Measurements from ENCODE around the gene CDK19. TPM values are rescaled to one million over a fixed set of nuclear protein-coding genes. Genes with fewer than 3 reads are reported as not detected.

CDK19 gene
- total and polyA plus RNA-seq, 2 of the 4 experiments (the other 2 are of a cell fraction) = 6.0 to 6.8 TPM

DNA sequence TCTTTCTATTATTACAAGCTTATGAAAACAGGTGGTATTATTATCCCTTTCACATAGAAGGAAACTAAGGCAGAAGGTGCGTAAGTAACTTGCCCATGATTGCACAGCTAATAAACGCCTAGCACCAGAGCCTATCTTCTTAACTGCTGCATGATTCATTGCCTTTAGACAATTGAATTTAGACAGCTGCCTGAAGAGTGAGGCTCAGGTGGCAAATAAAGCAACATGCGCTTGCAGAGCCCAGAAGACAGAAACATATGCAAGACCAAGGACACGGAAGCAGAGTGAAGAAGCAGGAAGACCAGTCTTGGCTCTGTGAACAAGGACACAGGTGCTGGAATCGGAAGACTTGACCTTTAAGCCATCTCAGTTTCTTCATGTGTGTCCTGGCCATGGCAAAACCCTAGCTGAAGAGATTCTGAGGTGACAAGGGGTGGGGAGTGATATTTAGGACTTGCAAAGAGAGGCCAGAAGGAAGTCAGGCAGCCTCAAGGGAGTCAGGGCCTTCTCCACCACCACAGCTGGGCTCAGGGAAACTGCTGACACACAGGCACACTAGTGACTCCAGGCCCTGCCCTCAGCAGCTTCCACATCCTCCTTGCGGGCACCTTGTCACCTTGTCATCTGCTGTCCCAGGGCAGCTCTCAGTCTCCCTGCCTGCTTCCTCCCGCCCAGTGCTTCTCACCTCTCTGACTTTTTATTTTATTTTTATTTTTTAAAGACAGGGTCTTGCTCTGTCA lies 247.1 kb downstream of the CDK19 start:
- ChIA-PET POLR2A (ENCODE audit: unreplicated experiment) (interaction anchor here (0.6 kb wide), 1 partner anchor 39 kb away, joined by 3 read pairs; no protein-coding TSS in a partner anchor), CTCF (no interaction called here)
- H2BK15ac ChIP-seq (ENCODE audit: low read depth, low read length) = no peak overlapping the region
- H3K18ac ChIP-seq (ENCODE audit: low read depth, low read length) = no peak overlapping the region
- no peak overlapping the region for H2AK9ac ChIP-seq (replicated peaks; ENCODE audit: low read depth, low read length, poor library complexity)
- H3K36me3 ChIP-seq (ENCODE audit: control insufficient read depth, insufficient read depth, low read length) = no peaks in the 10 kb centered on the region
- H4K20me1 ChIP-seq (ENCODE audit: insufficient read depth, low read length) = no peaks in the 10 kb centered on the region
- no peak overlapping the region for H4K91ac ChIP-seq (ENCODE audit: insufficient read depth, low read depth, low read length)
- H2AFZ ChIP-seq (replicated peaks; ENCODE audit: low read length, poor library complexity) = no peak overlapping the region
- DNase-seq = no peak
- H3K4ac ChIP-seq (ENCODE audit: low read depth, low read length) = no peak overlapping the region
- 100% methylated on average over 1 of the region's 7 CpGs; no CpG with 5 or more reads in 1 of the 2 experiments for WGBS, 2 experiments (ENCODE audit: extremely low coverage in 2 of 2, insufficient read length in 1 of 2)
- H4K5ac ChIP-seq (ENCODE audit: low read depth, low read length) = no peak overlapping the region
- no peaks in the 10 kb centered on the region; the same call in 1 of the 2 replicates for H3K9me1 ChIP-seq (ENCODE audit: insufficient read depth, low read length)
- peaks cover 6% of the 10 kb centered on the region; the same call in 1 of the 2 replicates for H3K4me1 ChIP-seq (ENCODE audit: control insufficient read depth, insufficient read depth, low read length)
- intact Hi-C loops (cut with micrococcal nuclease) = no loop called here
- no peak overlapping the region for H2BK5ac ChIP-seq (ENCODE audit: low read depth, low read length, poor library complexity, severe bottlenecking)
- H3K79me1 ChIP-seq (ENCODE audit: low read depth in 1 of 2, low read length in 2 of 2) = no peaks in the 10 kb centered on the region
- no peak overlapping the region for H3K23ac ChIP-seq (ENCODE audit: low read depth, low read length)
- H3K27ac ChIP-seq (ENCODE audit: insufficient read depth, low read length) = no peak overlapping the region
- no peaks in the 10 kb centered on the region for H3K27me3 ChIP-seq (ENCODE audit: control insufficient read depth, insufficient read depth, low read length)
- in situ Hi-C loops (cut with MboI; ENCODE audit: low sequenced_read_pairs) = no loop called here
- no peaks in the 10 kb centered on the region for H3K9me3 ChIP-seq (ENCODE audit: control insufficient read depth, insufficient read depth, low read length)
- H3K9ac ChIP-seq (ENCODE audit: low read depth, low read length) = no peak overlapping the region
- H3K4me2 ChIP-seq (ENCODE audit: low read depth, low read length) = no peak overlapping the region
- no peak for ATAC-seq (ENCODE audit: low read depth)
- H2AK5ac ChIP-seq (ENCODE audit: low read depth, low read length) = no peak overlapping the region
- no peak overlapping the region for H3K14ac ChIP-seq (replicated peaks; ENCODE audit: low read depth, low read length)
- no peak overlapping the region for H2BK120ac ChIP-seq (ENCODE audit: low read depth, low read length)
- no peak overlapping the region for H3K56ac ChIP-seq (ENCODE audit: extremely low read depth, insufficient read depth, low read length)
- H4K8ac ChIP-seq (ENCODE audit: low read depth in 2 of 2, low read length in 2 of 2) = no peak overlapping the region
- BruUV-seq (replicated peaks) = no TSS peak
- H2BK20ac ChIP-seq (ENCODE audit: low read depth, low read length) = no peak overlapping the region
- dilution Hi-C loops (cut with HindIII; ENCODE audit: low sequenced_read_pairs, unreplicated experiment) = no loop called here
- H3K4me3 ChIP-seq (ENCODE audit: insufficient read depth, low read depth, low read length) = no peak overlapping the region
- TF ChIP-seq SMC3 (IDR thresholded peaks at IDR 0.05; ENCODE audit: low read depth, low read length) (no peak), RCOR1 (IDR thresholded peaks at IDR 0.05; ENCODE audit: insufficient replicate concordance, low read length) (no peak), POLR2A (IDR thresholded peaks at IDR 0.05; ENCODE audit: low read depth, low read length) (no peak), BHLHE40 (IDR thresholded peaks at IDR 0.05; ENCODE audit: low read depth, low read length) (no peak), CHD1 (IDR thresholded peaks at IDR 0.05; ENCODE audit: low read depth, low read length) (no peak), FOS (IDR thresholded peaks at IDR 0.05; ENCODE audit: low read depth, low read length) (no peak), MAFK (IDR thresholded peaks at IDR 0.05; ENCODE audit: low read depth, low read length) (no peak), MXI1 (IDR thresholded peaks at IDR 0.05; ENCODE audit: borderline replicate concordance, low read depth, low read length) (no peak), RAD21 (IDR thresholded peaks at IDR 0.05; ENCODE audit: low read length) (no peak), CEBPB (IDR thresholded peaks at IDR 0.05; ENCODE audit: low read depth, low read length) (no peak), MAZ (IDR thresholded peaks at IDR 0.05; ENCODE audit: borderline replicate concordance, low read depth, low read length) (no peak), RFX5 (IDR thresholded peaks at IDR 0.05; ENCODE audit: low read depth, low read length) (no peak), NFE2L2 (IDR thresholded peaks at IDR 0.05; ENCODE audit: low read depth, low read length) (no peak)
- TF ChIP-seq, protein P1, sequence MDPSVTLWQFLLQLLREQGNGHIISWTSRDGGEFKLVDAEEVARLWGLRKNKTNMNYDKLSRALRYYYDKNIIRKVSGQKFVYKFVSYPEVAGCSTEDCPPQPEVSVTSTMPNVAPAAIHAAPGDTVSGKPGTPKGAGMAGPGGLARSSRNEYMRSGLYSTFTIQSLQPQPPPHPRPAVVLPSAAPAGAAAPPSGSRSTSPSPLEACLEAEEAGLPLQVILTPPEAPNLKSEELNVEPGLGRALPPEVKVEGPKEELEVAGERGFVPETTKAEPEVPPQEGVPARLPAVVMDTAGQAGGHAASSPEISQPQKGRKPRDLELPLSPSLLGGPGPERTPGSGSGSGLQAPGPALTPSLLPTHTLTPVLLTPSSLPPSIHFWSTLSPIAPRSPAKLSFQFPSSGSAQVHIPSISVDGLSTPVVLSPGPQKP (IDR thresholded peaks at IDR 0.05; ENCODE audit: borderline replicate concordance, low read depth, low read length) = no peak
- TF ChIP-seq, protein P2, sequence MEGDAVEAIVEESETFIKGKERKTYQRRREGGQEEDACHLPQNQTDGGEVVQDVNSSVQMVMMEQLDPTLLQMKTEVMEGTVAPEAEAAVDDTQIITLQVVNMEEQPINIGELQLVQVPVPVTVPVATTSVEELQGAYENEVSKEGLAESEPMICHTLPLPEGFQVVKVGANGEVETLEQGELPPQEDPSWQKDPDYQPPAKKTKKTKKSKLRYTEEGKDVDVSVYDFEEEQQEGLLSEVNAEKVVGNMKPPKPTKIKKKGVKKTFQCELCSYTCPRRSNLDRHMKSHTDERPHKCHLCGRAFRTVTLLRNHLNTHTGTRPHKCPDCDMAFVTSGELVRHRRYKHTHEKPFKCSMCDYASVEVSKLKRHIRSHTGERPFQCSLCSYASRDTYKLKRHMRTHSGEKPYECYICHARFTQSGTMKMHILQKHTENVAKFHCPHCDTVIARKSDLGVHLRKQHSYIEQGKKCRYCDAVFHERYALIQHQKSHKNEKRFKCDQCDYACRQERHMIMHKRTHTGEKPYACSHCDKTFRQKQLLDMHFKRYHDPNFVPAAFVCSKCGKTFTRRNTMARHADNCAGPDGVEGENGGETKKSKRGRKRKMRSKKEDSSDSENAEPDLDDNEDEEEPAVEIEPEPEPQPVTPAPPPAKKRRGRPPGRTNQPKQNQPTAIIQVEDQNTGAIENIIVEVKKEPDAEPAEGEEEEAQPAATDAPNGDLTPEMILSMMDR (conservative IDR thresholded peaks at IDR 0.05; ENCODE audit: low read depth, low read length) = no peak
- TF ChIP-seq, protein P3, sequence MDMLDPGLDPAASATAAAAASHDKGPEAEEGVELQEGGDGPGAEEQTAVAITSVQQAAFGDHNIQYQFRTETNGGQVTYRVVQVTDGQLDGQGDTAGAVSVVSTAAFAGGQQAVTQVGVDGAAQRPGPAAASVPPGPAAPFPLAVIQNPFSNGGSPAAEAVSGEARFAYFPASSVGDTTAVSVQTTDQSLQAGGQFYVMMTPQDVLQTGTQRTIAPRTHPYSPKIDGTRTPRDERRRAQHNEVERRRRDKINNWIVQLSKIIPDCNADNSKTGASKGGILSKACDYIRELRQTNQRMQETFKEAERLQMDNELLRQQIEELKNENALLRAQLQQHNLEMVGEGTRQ (IDR thresholded peaks at IDR 0.05; ENCODE audit: low read depth, low read length) = no peak

Data from IMR-90 (cell line).